Erythroblast (primary cell): Measurements from ENCODE around the gene NPB.

Source experiments
- DNase-seq, 2 experiments: peaks; one replicate each; lab custom pipeline; 2025; lab: John Stamatoyannopoulos, UW
- GATA1 ChIP-seq: IDR thresholded peaks from 2 replicates; pipeline ENCODE4 v1.6.1; 2011; ENCODE audit warnings: low read depth, mild to moderate bottlenecking, control low read depth, low read length, moderate library complexity
- POLR2A ChIP-seq: IDR thresholded peaks from 2 replicates; pipeline ENCODE4 v1.6.1; 2011; ENCODE audit warnings: mild to moderate bottlenecking, low read length

The NPB gene

GRCh38 chr17:81926451-81927151 is 24.6 kb downstream of the NPB start:
- TF ChIP-seq GATA1, result no peak
- peak; percentile 37 for TF ChIP-seq POLR2A
- DNase-seq, result peak; percentile 87 to 92

GRCh38 chr17:81927152-81927652 is 25.2 kb downstream of the NPB start:
- TF ChIP-seq GATA1 (no peak), POLR2A (no peak)
- DNase-seq, result no peak

- no peak for TF ChIP-seq GATA1
- peak; percentile 53 for TF ChIP-seq POLR2A
- DNase-seq, result peak; percentile 97 to 98
Observed at GRCh38 chr17:81927653-81928543, 25.9 kb downstream of the NPB start, which contains the start of gene MAFG. MAFG (minus strand) TSS chr17:81927735; CDS start chr17:81923185, 4,550 bp downstream.

- peak; percentile 45 to 59 for DNase-seq
- no peak for TF ChIP-seq GATA1
- no peak for TF ChIP-seq POLR2A
Observed at GRCh38 chr17:81928544-81929252, 26.7 kb downstream of the NPB start.

- no peak for DNase-seq
- TF ChIP-seq POLR2A, result no peak
- TF ChIP-seq GATA1, result no peak
Observed at GRCh38 chr17:81929253-81930141, 27.5 kb downstream of the NPB start.

GRCh38 chr17:81930142-81931125 is 28.4 kb downstream of the NPB start:
- TF ChIP-seq GATA1, result no peak
- no peak for TF ChIP-seq POLR2A
- DNase-seq, result no peak

GRCh38 chr17:81931189-81931556 is 29.1 kb downstream of the NPB start:
- no peak for TF ChIP-seq POLR2A
- no peak for TF ChIP-seq GATA1
- no peak for DNase-seq

GRCh38 chr17:81931557-81932332 is 29.7 kb downstream of the NPB start:
- DNase-seq, result no peak

GRCh38 chr17:81932333-81932983 is 30.4 kb downstream of the NPB start:
- peak; percentile 75 to 83 for DNase-seq
- TF ChIP-seq GATA1, result no peak
- TF ChIP-seq POLR2A, result peak; percentile 17

More at GRCh38 chr17:81931557-81932332, 29.7 kb downstream of the NPB start:
- TF ChIP-seq GATA1, result no peak
- TF ChIP-seq POLR2A, result peak; percentile 41

GRCh38 chr17:81933178-81933699 is 31.2 kb downstream of the NPB start:
- no peak for DNase-seq
- no peak for TF ChIP-seq POLR2A
- TF ChIP-seq GATA1, result no peak
